Measurements from ENCODE around the gene CORO2A.
"Not testable (repeated sequence)": the region's sequence is repeated elsewhere in the genome, so short reads cannot be mapped to it uniquely, and the experiment has no call there.

The CORO2A gene

DNA sequence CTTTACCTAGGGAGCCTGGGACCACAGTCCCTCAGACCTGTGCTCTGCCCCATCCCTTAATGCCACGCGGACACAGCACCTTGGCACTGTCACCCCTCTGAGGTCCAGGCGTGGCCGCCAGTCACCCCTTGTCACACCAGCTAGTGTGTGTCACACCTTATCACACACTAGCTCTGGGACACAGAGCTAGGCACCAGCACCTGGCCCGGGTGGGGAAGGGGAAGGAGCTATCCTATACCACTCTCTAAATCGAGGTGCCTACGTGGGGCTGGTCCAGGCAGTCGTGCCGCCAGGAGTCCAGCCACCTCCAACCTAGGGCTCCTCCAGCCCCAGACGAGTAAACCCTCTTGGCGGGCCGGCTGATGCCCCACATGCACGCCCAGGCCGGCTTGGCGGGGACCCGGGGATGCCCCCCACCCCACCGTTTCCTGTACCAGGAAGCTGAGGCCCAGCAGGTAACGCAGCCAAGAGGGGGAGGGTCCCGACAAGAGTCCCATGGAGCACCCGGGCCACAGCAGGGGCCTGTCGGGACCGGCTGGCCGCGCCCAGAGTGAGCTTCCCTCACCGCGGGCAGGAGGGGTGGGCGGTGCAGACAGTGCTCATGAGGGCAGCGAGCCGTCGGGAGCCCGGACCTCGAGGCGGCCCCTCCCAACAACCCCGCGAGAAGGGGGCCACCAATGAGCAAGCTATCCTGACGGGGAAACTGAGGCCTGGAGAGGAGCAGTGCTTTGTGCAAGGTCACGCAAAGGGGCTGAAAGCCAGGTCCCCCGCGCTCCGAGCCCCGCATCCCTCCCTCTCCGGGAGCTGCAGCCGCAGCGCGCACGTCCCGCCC, 550 bp downstream of the CORO2A start:
- no peak for DNase-seq (ENCODE audit: low read depth in 2 of 2)

DNA sequence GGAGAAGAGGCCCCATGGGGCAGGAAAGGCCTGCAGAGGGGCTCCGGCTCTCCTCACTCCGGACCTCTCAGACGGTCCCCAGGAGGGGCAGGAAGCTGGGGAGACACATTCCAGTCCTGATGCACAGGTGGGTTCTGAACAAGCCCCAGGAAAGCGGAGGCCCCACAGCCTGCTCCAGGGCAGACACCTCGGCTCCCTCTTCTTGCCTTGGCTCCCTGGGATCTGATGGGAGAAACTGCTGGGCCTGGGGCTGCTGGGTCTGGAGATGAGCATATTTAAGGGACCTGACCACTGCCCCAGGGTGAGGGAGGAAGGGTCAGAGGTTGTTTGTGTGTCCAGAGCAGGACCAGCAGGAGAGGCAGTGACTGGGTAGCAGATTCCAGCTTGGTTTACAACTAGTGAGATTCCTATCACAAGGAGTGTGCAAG, 1.2 kb downstream of the CORO2A start:
- DNase-seq (ENCODE audit: low read depth in 2 of 2), result no peak

DNA sequence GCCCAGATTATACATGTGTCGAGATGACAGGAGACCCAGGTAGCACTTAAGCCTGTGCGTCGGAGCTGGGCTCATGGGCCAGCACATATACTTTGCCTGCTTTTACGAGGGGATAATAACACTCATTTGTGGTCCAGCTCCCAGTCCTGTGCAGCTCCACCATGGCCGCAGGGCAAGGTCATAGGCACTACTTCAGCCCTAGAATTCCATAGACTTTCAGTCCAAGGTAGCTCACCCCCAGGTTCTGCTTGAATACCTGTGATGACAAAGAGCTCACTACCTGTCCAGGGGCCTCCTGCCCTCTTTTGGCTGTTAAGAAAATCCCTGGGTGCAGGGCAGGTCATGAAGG, 1.7 kb downstream of the CORO2A start:
- no peak for DNase-seq (ENCODE audit: low read depth in 2 of 2)

DNA sequence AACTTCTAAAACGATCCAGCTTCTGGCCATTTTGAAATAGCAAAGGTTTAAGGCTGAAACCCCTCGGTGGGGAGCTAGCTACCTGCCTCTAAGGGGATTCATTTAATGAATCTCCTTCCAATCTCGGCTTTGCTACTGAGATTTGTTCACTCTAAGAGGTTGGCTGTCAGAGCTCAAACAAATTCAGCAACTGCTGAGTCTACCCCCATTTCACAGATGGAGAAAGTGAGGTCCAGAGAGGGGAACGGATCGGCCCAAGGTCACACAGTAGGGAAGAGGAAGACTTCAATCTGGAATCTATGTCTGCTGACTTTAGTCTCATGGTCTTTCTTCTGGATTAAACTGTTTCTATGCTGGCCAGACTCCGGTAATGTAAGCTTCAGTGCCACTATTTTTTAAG, 3.0 kb downstream of the CORO2A start:
- DNase-seq (ENCODE audit: low read depth in 2 of 2), result no peak

GRCh38 chr9:98187926-98188325, 4.5 kb downstream of the CORO2A start:
- DNase-seq (ENCODE audit: low read depth in 2 of 2), result no peak

DNA sequence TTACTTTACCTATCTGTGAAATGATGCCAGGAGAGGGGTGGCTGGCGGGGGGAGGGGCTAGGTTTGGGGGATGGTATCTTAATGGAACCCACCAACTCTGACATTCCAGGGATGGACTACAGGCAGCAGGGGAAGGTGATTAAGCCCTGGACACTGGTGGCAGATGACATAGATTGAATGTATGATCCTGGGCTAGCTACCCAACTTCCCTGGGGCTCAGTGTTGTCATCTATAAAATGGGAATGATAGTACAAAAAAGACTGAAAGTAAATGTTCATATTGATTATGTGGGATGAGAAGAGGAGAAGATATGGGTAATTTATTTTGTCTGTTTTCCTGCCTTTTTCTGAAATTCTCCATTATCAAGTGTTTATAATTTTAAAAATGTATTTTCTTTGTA, 6.2 kb downstream of the CORO2A start:
- DNase-seq (ENCODE audit: low read depth in 2 of 2), result no peak

DNA sequence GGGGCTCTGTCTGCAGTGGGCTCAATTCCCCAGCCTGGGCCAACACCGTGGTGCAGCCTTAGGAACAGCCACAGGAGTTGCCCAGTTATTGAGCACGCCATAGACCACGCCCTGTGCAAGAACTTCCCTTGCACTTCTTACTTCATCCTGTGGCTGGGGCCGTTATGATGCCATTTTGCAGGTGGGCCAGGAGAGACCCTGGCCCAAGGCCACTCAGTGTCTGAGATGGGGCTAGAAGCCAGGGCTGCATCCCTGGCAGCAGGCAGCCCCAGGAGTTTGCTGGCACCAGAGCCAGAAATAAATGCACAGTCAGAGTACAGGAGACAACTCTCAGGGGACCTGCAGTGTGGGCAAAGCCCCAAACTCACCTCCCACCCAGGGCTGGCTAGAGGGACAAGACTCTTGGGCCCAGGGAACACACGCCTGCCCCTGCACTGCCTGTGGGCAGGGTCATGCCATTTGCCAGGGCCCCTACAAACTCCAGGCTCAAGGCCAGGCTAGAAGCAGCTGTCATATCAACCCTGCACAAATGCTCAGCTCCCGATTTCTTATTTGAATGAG, 6.7 kb downstream of the CORO2A start:
- DNase-seq (ENCODE audit: low read depth in 2 of 2), result no peak

GRCh38 chr9:98185021-98185567, 7.3 kb downstream of the CORO2A start:
- no peak for DNase-seq (ENCODE audit: low read depth in 2 of 2)

DNA sequence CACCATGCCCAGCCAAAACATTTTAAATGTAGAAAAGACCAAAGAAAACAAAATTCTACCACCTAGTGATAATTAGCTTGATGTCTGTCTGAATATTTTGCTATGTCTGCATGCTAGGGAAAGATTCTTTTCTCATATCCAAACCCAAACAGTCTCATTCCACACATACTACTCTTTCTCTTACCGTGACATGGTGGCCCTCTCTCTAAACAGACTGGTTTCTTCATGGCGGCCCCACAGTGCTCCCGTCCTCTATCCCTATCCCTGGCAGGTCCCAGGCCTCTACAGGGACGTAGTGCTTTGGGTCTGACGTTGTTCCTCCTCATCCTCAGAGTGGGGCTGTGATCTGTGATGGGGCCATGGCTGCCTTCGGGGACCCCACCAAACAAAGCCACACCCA, 8.1 kb downstream of the CORO2A start:
- DNase-seq (ENCODE audit: low read depth in 2 of 2), result no peak

DNA sequence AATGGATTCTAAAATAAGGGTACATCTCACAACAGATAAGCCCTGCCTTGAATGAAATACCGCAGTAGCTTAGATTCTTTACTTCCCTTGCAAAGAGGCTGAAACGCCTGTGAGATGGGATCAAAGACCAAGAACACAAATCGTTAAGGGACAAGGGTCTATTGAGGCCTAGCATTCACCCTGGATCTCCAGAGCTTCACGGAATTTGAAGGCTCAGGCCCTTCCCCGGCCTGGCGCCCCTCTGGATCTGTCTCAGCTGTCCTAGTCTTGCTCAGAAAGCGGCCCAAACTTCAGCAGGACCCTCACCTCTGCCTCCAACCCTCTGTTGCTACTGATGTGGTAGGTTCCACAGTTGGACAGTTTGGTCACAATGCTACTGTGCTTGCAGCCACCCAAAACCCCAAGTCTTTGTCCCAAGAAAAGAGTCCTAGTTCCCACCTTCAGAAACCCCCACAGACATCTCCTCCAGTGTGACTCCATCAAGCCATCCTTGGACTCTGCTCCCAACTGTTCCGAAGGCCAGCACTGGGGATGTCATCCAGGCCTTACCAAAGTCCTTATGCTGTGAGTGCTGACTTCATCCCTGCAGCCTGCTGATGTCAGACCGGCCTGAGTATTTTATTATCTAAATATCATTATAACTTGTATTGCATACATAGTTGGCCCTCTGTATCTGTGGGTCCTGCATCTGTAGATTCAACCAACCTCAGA, 9.4 kb downstream of the CORO2A start:
- no peak for DNase-seq (ENCODE audit: low read depth in 2 of 2)

DNA sequence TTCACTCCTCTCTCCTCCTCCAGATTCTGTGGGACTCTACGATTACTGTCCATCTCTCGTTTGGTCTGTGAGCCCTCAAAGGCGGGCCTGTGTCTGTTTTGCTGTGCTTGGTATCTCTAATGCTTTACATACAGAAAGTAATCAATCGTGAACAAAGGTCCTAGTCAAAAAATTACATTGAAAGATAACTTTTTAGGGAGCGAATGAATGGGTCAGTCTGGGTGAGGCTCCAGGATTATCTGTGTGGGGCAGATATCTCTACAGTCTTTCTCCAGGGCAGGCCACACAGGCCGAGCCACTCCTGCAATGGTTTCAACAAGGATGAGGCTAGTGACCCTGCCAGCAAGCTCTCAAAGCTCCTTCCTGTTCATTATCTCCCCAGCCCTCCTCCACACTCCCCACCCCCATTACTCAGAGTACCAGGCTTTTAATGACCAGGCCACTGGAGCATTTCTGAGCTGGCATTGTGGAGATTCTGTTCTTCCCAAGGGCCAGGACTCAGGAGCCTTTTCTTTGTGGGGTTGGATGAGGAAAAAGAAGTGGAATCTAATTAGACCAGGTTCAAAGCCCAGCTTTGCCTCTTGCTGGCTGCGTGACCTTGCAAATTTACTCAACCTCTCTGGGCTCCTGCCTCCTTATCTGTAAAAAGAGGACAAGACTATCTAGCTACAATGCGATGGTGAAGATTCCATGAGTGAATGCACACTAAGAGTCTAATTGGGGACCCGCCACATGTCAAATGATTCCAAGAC, 10.2 kb downstream of the CORO2A start:
- no peak for DNase-seq (ENCODE audit: low read depth in 2 of 2)

GRCh38 chr9:98181746-98182068, 10.7 kb downstream of the CORO2A start:
- DNase-seq (ENCODE audit: low read depth in 2 of 2), result no peak

GRCh38 chr9:98180996-98181395, 11.4 kb downstream of the CORO2A start:
- no peak for DNase-seq (ENCODE audit: low read depth in 2 of 2)

- no peak for DNase-seq (ENCODE audit: low read depth in 2 of 2)
These were observed 13.3 kb downstream of the CORO2A start for GRCh38 chr9:98178874-98179850.

DNA sequence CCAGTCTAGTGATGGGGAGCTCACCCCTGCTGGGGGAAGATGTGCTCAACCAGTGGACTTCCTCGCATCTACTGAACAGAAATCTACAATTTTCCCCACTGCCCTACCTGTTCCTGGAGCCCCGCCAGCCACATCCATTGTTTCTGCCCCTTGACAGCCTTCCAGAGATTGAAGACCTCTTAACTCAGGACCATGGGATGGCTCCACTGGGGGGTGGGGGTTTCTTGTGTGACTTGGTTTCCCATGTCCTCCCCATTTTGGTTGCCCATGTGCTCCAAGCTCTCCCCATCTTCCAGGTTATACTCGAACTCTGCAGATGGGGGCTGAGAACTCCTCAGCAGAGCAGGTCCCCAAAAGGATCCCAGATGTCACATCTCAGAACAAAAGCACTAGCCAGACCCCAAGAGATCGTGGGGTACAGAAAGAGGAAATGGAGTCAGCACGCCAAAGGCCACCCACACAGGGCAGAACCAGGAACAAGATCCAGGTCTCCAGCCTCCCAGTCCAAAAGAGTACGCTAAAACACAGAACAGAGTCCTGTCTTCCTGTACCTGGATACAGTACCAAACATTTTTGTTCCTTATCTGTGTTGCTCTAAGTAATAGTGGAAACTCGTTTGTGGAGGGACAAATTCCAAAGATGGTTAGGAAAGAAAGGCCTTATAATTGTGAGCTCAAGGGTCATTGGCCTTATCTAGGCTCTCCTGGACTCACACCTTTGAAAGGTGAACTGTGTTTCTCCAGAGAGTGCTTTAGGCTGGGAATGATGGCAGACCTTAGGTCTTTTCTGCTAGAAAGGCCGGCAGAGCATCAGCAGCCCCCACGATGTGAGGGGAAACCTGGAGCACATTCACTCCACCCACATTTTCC, 15.8 kb downstream of the CORO2A start:
- no peak for DNase-seq (ENCODE audit: low read depth in 2 of 2)

- DNase-seq (ENCODE audit: low read depth in 2 of 2), result no peak
These were observed 16.7 kb downstream of the CORO2A start for GRCh38 chr9:98175762-98176161.

- no peak for DNase-seq (ENCODE audit: low read depth in 2 of 2)
These were observed 17.3 kb downstream of the CORO2A start for GRCh38 chr9:98175028-98175569.

DNA sequence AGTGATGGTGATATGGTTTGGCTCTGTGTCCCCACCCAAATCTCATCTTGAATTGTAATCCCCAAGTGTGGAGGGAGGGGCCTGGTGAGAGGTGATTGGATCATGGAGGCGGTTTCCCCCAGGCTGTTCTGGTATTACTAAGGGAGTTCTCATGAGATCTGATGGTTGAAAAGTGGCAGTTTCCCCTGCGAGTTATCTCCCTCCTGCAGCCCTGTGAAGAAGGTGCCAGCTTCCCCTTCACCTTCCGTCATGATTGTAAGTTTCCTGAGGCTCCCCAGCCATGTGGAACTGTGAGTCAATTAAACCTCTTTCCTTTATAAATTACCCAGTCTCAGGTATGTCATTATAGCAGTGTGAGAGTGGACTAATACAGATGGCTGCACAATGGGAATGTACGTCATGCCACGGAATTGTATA, 17.9 kb downstream of the CORO2A start:
- DNase-seq (ENCODE audit: low read depth in 2 of 2), result not testable (repeated sequence)

- DNase-seq (ENCODE audit: low read depth in 2 of 2), result no peak
These were observed 19.3 kb downstream of the CORO2A start for GRCh38 chr9:98173181-98173580.

GRCh38 chr9:98172604-98173003, 19.8 kb downstream of the CORO2A start:
- no peak for DNase-seq (ENCODE audit: low read depth in 2 of 2)
